H1 (cell line): ENCODE data around the gene BGN. TPM values are rescaled to one million over a fixed set of nuclear protein-coding genes. Genes with fewer than 3 reads are reported as not detected.

Source experiments
- CTCF ChIA-PET: fragments of 300-600 bp; sonication (Branson Sonifier 250); formaldehyde crosslinking; loops from one replicate; lab custom pipeline; 2021; ENCODE audit not compliant: partially characterized antibody; lab: Charles Lee
- POLR2A ChIA-PET: fragments of 300-600 bp; sonication (Branson Sonifier 250); formaldehyde crosslinking; loops from one replicate; lab custom pipeline; 2021; ENCODE audit warnings: inconsistent platforms; ENCODE audit not compliant: partially characterized antibody; lab: Charles Lee
- DNase-seq, 2 experiments: peaks; one replicate each; pipeline versions ENCODE4 v3.0.0 to v3.0.0-alpha.2; 2010 to 2022; ENCODE audit warnings: low spot score in 2 of 2, low read depth in 1 of 2, mixed read lengths in 1 of 2
- FAIRE-seq: peaks from 2 replicates; lab custom pipeline; 2011; peaks lifted over from hg19 to GRCh38; lab: Jason Lieb, UNC
- H2AFZ ChIP-seq: 2 replicates; pipeline ENCODE4 v1.8.1; 2012; ENCODE audit warnings: low read length, inconsistent platforms
- H2AK5ac ChIP-seq: 2 replicates; pipeline ENCODE4 v1.6.1; 2013; ENCODE audit warnings: low read depth, low read length
- H2BK120ac ChIP-seq: replicated peaks from 2 replicates; pipeline ENCODE3; 2013; ENCODE audit warnings: low read depth, low read length, inconsistent platforms
- H2BK12ac ChIP-seq: 2 replicates; pipeline ENCODE4 v1.6.1; 2013; ENCODE audit warnings: low read depth, low read length
- H2BK15ac ChIP-seq: 2 replicates; pipeline ENCODE4 v1.6.1; 2013; ENCODE audit warnings: low read length
- H2BK20ac ChIP-seq: 2 replicates; pipeline ENCODE4 v1.6.1; 2013; ENCODE audit warnings: low read length
- H2BK5ac ChIP-seq: 2 replicates; pipeline ENCODE4 v1.6.1; 2013; ENCODE audit warnings: low read depth, low read length
- H3K14ac ChIP-seq: 2 replicates; pipeline ENCODE4 v1.6.1; 2013; ENCODE audit warnings: inconsistent platforms; ENCODE audit not compliant: insufficient read length
- H3K18ac ChIP-seq: 2 replicates; pipeline ENCODE4 v1.6.1; 2013; ENCODE audit warnings: low read length; ENCODE audit errors: extremely low read depth
- H3K23ac ChIP-seq: 2 replicates; pipeline ENCODE4 v1.6.1; 2013; ENCODE audit warnings: inconsistent platforms; ENCODE audit not compliant: insufficient read length
- H3K23me2 ChIP-seq: 2 replicates; pipeline ENCODE4 v1.6.1; 2013; ENCODE audit warnings: low read depth, low read length
- H3K27ac ChIP-seq: 2 replicates; pipeline ENCODE4 v1.6.1; 2011; ENCODE audit warnings: low read depth, low read length, inconsistent platforms
- H3K27me3 ChIP-seq, 4 experiments: replicated peaks in 1 of 4; 1 replicate in 1 of 4; 2 replicates in 3 of 4; pipeline versions ENCODE4 v1.6.1 to v1.8.1; 2011 to 2013; ENCODE audit warnings: low read length in 3 of 4, mild to moderate bottlenecking in 3 of 4, inconsistent platforms in 2 of 4, mixed read lengths in 2 of 4, moderate library complexity in 1 of 4; ENCODE audit not compliant: control insufficient read depth in 3 of 4, insufficient read depth in 3 of 4; ENCODE audit errors: extremely low read depth in 1 of 4
- H3K36me3 ChIP-seq, 4 experiments: 2 replicates each; pipeline versions ENCODE4 v1.6.1 to v1.8.1; 2011 to 2013; ENCODE audit warnings: mild to moderate bottlenecking in 4 of 4, low read length in 3 of 4, moderate library complexity in 2 of 4, control low read depth in 1 of 4, inconsistent platforms in 1 of 4; ENCODE audit not compliant: insufficient read depth in 4 of 4, control insufficient read depth in 2 of 4
- H3K4ac ChIP-seq: replicated peaks from 2 replicates; pipeline ENCODE3; 2013; ENCODE audit warnings: low read length, low read depth, mixed read lengths, inconsistent platforms; ENCODE audit not compliant: insufficient read length
- H3K4me1 ChIP-seq, 4 experiments: replicated peaks in 1 of 4; 1 replicate in 1 of 4; 2 replicates in 3 of 4; pipeline versions ENCODE4 v1.6.1 to v1.8.1; 2011 to 2013; ENCODE audit warnings: low read length in 3 of 4, inconsistent platforms in 2 of 4, mixed read lengths in 1 of 4; ENCODE audit not compliant: insufficient read depth in 4 of 4, control insufficient read depth in 3 of 4
- H3K4me2 ChIP-seq, 2 experiments: 2 replicates each; pipeline versions ENCODE4 v1.6.1 to v1.8.1; 2011 to 2013; ENCODE audit warnings: low read depth in 2 of 2, low read length in 2 of 2, control low read depth in 1 of 2, inconsistent platforms in 1 of 2, mild to moderate bottlenecking in 1 of 2; ENCODE audit not compliant: insufficient read depth in 1 of 2
- H3K4me3 ChIP-seq, 4 experiments: fragments of 200-600, 300-600 bp in 1 of 4; sonication (generic), shearing (Covaris generic), sonication (Bioruptor Twin) in 1 of 4; 2 replicates each; pipeline versions ENCODE4 v1.5.1 to v1.8.1; 2011 to 2016; ENCODE audit warnings: low read length in 4 of 4, low read depth in 3 of 4, control low read depth in 2 of 4, inconsistent platforms in 2 of 4, mild to moderate bottlenecking in 2 of 4, mixed read lengths in 1 of 4, moderate library complexity in 1 of 4; ENCODE audit not compliant: insufficient read depth in 2 of 4; ENCODE audit errors: extremely low read depth in 1 of 4
- H3K56ac ChIP-seq: replicated peaks from 2 replicates; pipeline ENCODE3; 2013; ENCODE audit warnings: low read depth, mild to moderate bottlenecking, mixed read lengths, low read length, inconsistent platforms; ENCODE audit not compliant: insufficient read length
- H3K79me1 ChIP-seq: 2 replicates; pipeline ENCODE4 v1.6.1; 2013; ENCODE audit warnings: low read depth, low read length, control low read depth
- H3K79me2 ChIP-seq, 2 experiments: 2 replicates each; pipeline versions ENCODE4 v1.6.1 to v1.8.1; 2012 to 2013; ENCODE audit warnings: low read length in 2 of 2, mild to moderate bottlenecking in 2 of 2, inconsistent platforms in 1 of 2; ENCODE audit not compliant: insufficient read depth in 2 of 2, control insufficient read depth in 1 of 2
- H3K9ac ChIP-seq, 4 experiments: replicated peaks in 1 of 4; 1 replicate in 1 of 4; 2 replicates in 3 of 4; pipeline versions ENCODE4 v1.6.1 to v1.8.1; 2011 to 2013; ENCODE audit warnings: low read depth in 3 of 4, low read length in 3 of 4, control low read depth in 2 of 4, mild to moderate bottlenecking in 2 of 4, moderate library complexity in 2 of 4, inconsistent platforms in 1 of 4; ENCODE audit errors: extremely low read depth in 1 of 4
- H3K9me3 ChIP-seq, 2 experiments: 2 replicates each; pipeline versions ENCODE4 v1.6.1 to v1.8.1; 2012 to 2013; ENCODE audit warnings: mild to moderate bottlenecking in 2 of 2, moderate library complexity in 2 of 2, control low read depth in 1 of 2, inconsistent platforms in 1 of 2, low read depth in 1 of 2, low read length in 1 of 2, mixed read lengths in 1 of 2; ENCODE audit not compliant: insufficient read depth in 2 of 2
- H4K20me1 ChIP-seq, 2 experiments: replicated peaks in 1 of 2; 2 replicates each; pipeline versions ENCODE3 to v1.8.1; 2011 to 2013; ENCODE audit warnings: inconsistent platforms in 2 of 2, low read length in 2 of 2, mild to moderate bottlenecking in 1 of 2; ENCODE audit not compliant: insufficient read depth in 2 of 2, control insufficient read depth in 1 of 2
- H4K5ac ChIP-seq: 2 replicates; pipeline ENCODE4 v1.6.1; 2013; ENCODE audit warnings: low read length, low read depth, mixed read lengths, inconsistent platforms; ENCODE audit not compliant: insufficient read length
- H4K8ac ChIP-seq: 2 replicates; pipeline ENCODE4 v1.8.0; 2013; ENCODE audit warnings: mild to moderate bottlenecking, moderate library complexity, low read length, inconsistent platforms; ENCODE audit not compliant: insufficient read depth; ENCODE audit errors: extremely low read depth
- H4K91ac ChIP-seq: replicated peaks from 2 replicates; pipeline ENCODE3; 2013; ENCODE audit warnings: low read length, mixed read lengths, inconsistent platforms; ENCODE audit not compliant: insufficient read length
- ATF3 ChIP-seq: IDR thresholded peaks from 2 replicates; pipeline ENCODE4 v1.6.1; 2011; ENCODE audit warnings: low read depth, mild to moderate bottlenecking, low read length; ENCODE audit not compliant: insufficient read depth
- BACH1 ChIP-seq: IDR thresholded peaks from 2 replicates; pipeline ENCODE4 v1.6.1; 2012; ENCODE audit warnings: low read length, improper control_type of control experiment
- GABPA ChIP-seq: IDR thresholded peaks from 2 replicates; pipeline ENCODE4 v1.6.1; 2011; ENCODE audit warnings: mild to moderate bottlenecking, low read length, moderate library complexity, borderline replicate concordance; ENCODE audit not compliant: insufficient read depth
- HDAC6 ChIP-seq: IDR thresholded peaks from one replicate; pipeline ENCODE4 v1.7.1; 2012; ENCODE audit warnings: low read depth, mild to moderate bottlenecking, inconsistent platforms, low read length, moderate library complexity
- JUN ChIP-seq: IDR thresholded peaks from 2 replicates; pipeline ENCODE4 v1.6.1; 2011; ENCODE audit warnings: low read depth, mild to moderate bottlenecking, improper control_type of control experiment, low read length
- SIN3A ChIP-seq, 2 experiments: IDR thresholded peaks in 1 of 2; conservative IDR thresholded peaks in 1 of 2; 2 replicates each; pipeline ENCODE4 v1.6.1; 2011 to 2012; ENCODE audit warnings: low read length in 2 of 2, improper control_type of control experiment in 1 of 2, low read depth in 1 of 2, mild to moderate bottlenecking in 1 of 2
- SP1 ChIP-seq: IDR thresholded peaks from 2 replicates; pipeline ENCODE4 v1.6.1; 2011; ENCODE audit warnings: low read depth, low read length
- TAF1 ChIP-seq: IDR thresholded peaks from 2 replicates; pipeline ENCODE4 v1.6.1; 2011; ENCODE audit warnings: mild to moderate bottlenecking, low read depth, low read length
- TAF7 ChIP-seq: optimal IDR thresholded peaks from 2 replicates; pipeline ENCODE3; 2011; ENCODE audit warnings: low read depth, mild to moderate bottlenecking, inconsistent platforms, low read length, moderate library complexity, borderline replicate concordance
- WGBS, 2 experiments: shearing (Covaris generic) in 1 of 2; methylation state at CpG; one replicate each; pipeline versions ENCODE4 v1.1.6 to v1.1.7; 2013 to 2015; ENCODE audit warnings: low lambda C conversion rate in 2 of 2, mixed read lengths in 2 of 2, inconsistent platforms in 1 of 2, low coverage in 1 of 2, missing lambda C conversion rate in 1 of 2; ENCODE audit not compliant: insufficient replicate concordance in 2 of 2, insufficient coverage in 1 of 2, insufficient read length in 1 of 2; ENCODE audit errors: extremely low coverage in 1 of 2, missing lambda C conversion rate in 1 of 2; 5-methylcytosine and 5-hydroxymethylcytosine counted together
- polyA plus RNA-seq, 7 experiments: library from polyadenylated mRNA; depleted of rRNA in 3 of 7; stranded (reverse) in 5 of 7; unstranded in 2 of 7; fragments of >200 nt in 5 of 7; fragments of 200-250 nt in 2 of 7; gene quantifications; 1 replicate in 5 of 7; 2 replicates in 1 of 7; 4 replicates in 1 of 7; pipeline versions ENCODE4 v1.2.1 to v1.2.3, GENCODE V29; 2011 to 2013; ENCODE audit warnings: missing spikeins in 2 of 7, mixed read lengths in 2 of 7
- total RNA-seq: library from RNA; stranded (reverse); fragmentation: NEBNext Ultra II Directional; extraction: Animal tissue kit (Norgen Biotek cat#: 25700); gene quantifications from 2 replicates; pipeline ENCODE4 v1.2.1, GENCODE V29; 2021

Gene BGN
- total and polyA plus RNA-seq, 2 of the 8 experiments (the other 6 are each of a cell fraction or from before 2014, with no cell fraction given) = 1.8 to 2.4 TPM

- Histone ChIP-seq H2BK120ac (no peak overlapping the region), H2BK5ac (no peak overlapping the region), H3K56ac (no peak overlapping the region), H3K4me3 (no peak overlapping the region), H3K36me3 (no peaks in the 10 kb centered on the region), H3K23ac (no peak overlapping the region), H4K91ac (no peak overlapping the region), H3K9me3 (no peaks in the 10 kb centered on the region), H3K14ac (no peak overlapping the region), H2AFZ (no peak overlapping the region), H3K18ac (no peak overlapping the region), H3K27ac (no peak overlapping the region), H4K8ac (peak overlapping the region; percentile 85), H2BK20ac (no peak overlapping the region), H4K20me1 (peaks cover 0 to 1% of the 10 kb centered on the region in 2 experiments), H3K4me2 (peak overlapping the region in 1 of 2 experiments; percentile 49; a peak in 1 of 4 replicates), H2BK15ac (no peak overlapping the region), H2AK5ac (no peak overlapping the region), H3K79me2 (peaks cover 0 to 4% of the 10 kb centered on the region in 2 experiments; a peak in 1 of 4 replicates), H3K9ac (no peak overlapping the region), H3K4me1 (peaks cover 0 to 19% (median 5%) of the 10 kb centered on the region in 4 experiments; a peak in 3 of 7 replicates), H4K5ac (no peak overlapping the region), H3K4ac (no peak overlapping the region), H2BK12ac (0 out of 2 replicates have a peak overlapping the region, but pooled peaks have one; percentile 50), H3K23me2 (peaks cover 5% of the 10 kb centered on the region; the same call in 1 of the 2 replicates), H3K27me3 (peaks cover 5 to 24% (median 18%) of the 10 kb centered on the region in 4 experiments; a peak in 6 of 7 replicates), H3K79me1 (no peaks in the 10 kb centered on the region; the same call in 1 of the 2 replicates)
- FAIRE-seq = no peak
- POLR2A ChIA-PET = interaction anchor here (1.5 kb wide), 1 partner anchor 18 kb away, joined by 4 read pairs; no protein-coding TSS in a partner anchor
- CTCF ChIA-PET = interaction anchor here (1.2 to 7.6 kb wide), 4 partner anchors 9 to 34 kb away, joined by 3 to 84 read pairs (median 40); partner anchors contain the start of gene BGN
- no peak for TF ChIP-seq ATF3
- no peak for TF ChIP-seq HDAC6
- no peak for TF ChIP-seq SP1
- no peak for TF ChIP-seq SIN3A (conservative IDR thresholded peaks at IDR 0.05 in 1 of 2, IDR thresholded peaks at IDR 0.05 in 1 of 2; ENCODE audit: low read depth in 1 of 2, low read length in 2 of 2)
- no peak for TF ChIP-seq BACH1
- TF ChIP-seq TAF1 = no peak
- TF ChIP-seq JUN = no peak
- TF ChIP-seq TAF7 = no peak
- no peak for TF ChIP-seq GABPA
- 83% methylated on average over 5 of the region's 10 CpGs; no CpG with 5 or more reads in 1 of the 2 experiments for WGBS, 2 experiments
- no peak for DNase-seq
Measured at GRCh38 chrX:153474266-153474665, 20.5 kb upstream of the BGN start.
